Hepatocyte (in vitro differentiated cells): ENCODE data around the gene NR3C2. TPM values are rescaled to one million over a fixed set of nuclear protein-coding genes. Genes with fewer than 3 reads are reported as not detected.

Source experiments
- DNase-seq: peaks from one replicate; pipeline ENCODE4 v3.0.0-alpha.2; 2016; ENCODE audit warnings: low spot score
- H2AFZ ChIP-seq: fragments of 200-600 bp; sonication (generic); 2 replicates; pipeline ENCODE4 v1.6.0; 2016; ENCODE audit warnings: antibody characterized with exemption, mild to moderate bottlenecking
- H3K27ac ChIP-seq: fragments of 200-600 bp; sonication (generic); 2 replicates; pipeline ENCODE4 v1.5.1; 2016; ENCODE audit warnings: mild to moderate bottlenecking
- H3K27me3 ChIP-seq: fragments of 200-600 bp; sonication (generic); 2 replicates; pipeline ENCODE4 v1.6.1; 2016
- H3K36me3 ChIP-seq: fragments of 200-600 bp; sonication (generic); replicated peaks from 2 replicates; pipeline ENCODE4 v1.5.1; 2016; ENCODE audit warnings: low read depth; ENCODE audit not compliant: insufficient read depth
- H3K4me1 ChIP-seq: fragments of 200-600 bp; sonication (generic); 2 replicates; pipeline ENCODE4 v1.5.1; 2016; ENCODE audit warnings: mild to moderate bottlenecking, moderate library complexity; ENCODE audit not compliant: insufficient read depth
- H3K4me2 ChIP-seq: fragments of 200-600 bp; sonication (generic); 2 replicates; pipeline ENCODE4 v1.6.0; 2016
- H3K4me3 ChIP-seq: fragments of 200-600 bp; sonication (generic); 2 replicates; pipeline ENCODE4 v1.5.1; 2016; ENCODE audit warnings: mild to moderate bottlenecking
- H3K79me2 ChIP-seq: fragments of 200-600 bp; sonication (generic); 2 replicates; pipeline ENCODE4 v1.6.0; 2017; ENCODE audit warnings: mild to moderate bottlenecking
- H3K9me2 ChIP-seq: fragments of 200-600 bp; sonication (generic); replicated peaks from 2 replicates; pipeline ENCODE4 v1.6.0; 2017; ENCODE audit warnings: mild to moderate bottlenecking; ENCODE audit not compliant: insufficient read depth
- H3K9me3 ChIP-seq: fragments of 200-600 bp; sonication (generic); 2 replicates; pipeline ENCODE4 v1.5.1; 2016; ENCODE audit warnings: low read depth, mild to moderate bottlenecking
- H4K20me1 ChIP-seq: fragments of 200-600 bp; sonication (generic); 2 replicates; pipeline ENCODE4 v1.6.0; 2016; ENCODE audit warnings: mild to moderate bottlenecking; ENCODE audit not compliant: insufficient read depth, poor library complexity, severe bottlenecking
- EZH2 ChIP-seq: fragments of 200-600 bp; sonication (generic); IDR thresholded peaks from 2 replicates; pipeline ENCODE4 v1.6.1; 2016; ENCODE audit warnings: antibody characterized with exemption, mild to moderate bottlenecking, borderline replicate concordance
- EZH2phosphoT487 ChIP-seq: fragments of 200-600 bp; sonication (generic); IDR thresholded peaks from one replicate; pipeline ENCODE4 v1.6.1; 2018; ENCODE audit warnings: antibody characterized with exemption, mild to moderate bottlenecking, low read depth, moderate library complexity; ENCODE audit not compliant: unreplicated experiment, severe bottlenecking
- WGBS: methylation state at CpG from one replicate; pipeline ENCODE4 v1.1.6; 2016; ENCODE audit warnings: low lambda C conversion rate; ENCODE audit errors: missing lambda C conversion rate; 5-methylcytosine and 5-hydroxymethylcytosine counted together
- polyA plus RNA-seq: library from polyadenylated mRNA; unstranded; fragments of >200 nt; fragmentation: Nextera tagmentation; extraction: Ambion mirVana; gene quantifications from 2 replicates; pipeline ENCODE4 v1.2.1, GENCODE V29; 2016
- total RNA-seq: library from RNA; depleted of rRNA; stranded (reverse); fragments of >200 nt; gene quantifications from 2 replicates; pipeline ENCODE4 v1.2.3, GENCODE V29; 2014
- TF ChIP-seq, protein P1 (sequence below): fragments of 200-600 bp; sonication (generic); IDR thresholded peaks from 2 replicates; pipeline ENCODE4 v1.5.1; 2016; ENCODE audit warnings: antibody characterized with exemption, mild to moderate bottlenecking; ENCODE audit not compliant: poor library complexity

NR3C2 gene
- total and polyA plus RNA-seq, 2 experiments from 2014 or later, result 2.3 to 7.1 TPM

DNA sequence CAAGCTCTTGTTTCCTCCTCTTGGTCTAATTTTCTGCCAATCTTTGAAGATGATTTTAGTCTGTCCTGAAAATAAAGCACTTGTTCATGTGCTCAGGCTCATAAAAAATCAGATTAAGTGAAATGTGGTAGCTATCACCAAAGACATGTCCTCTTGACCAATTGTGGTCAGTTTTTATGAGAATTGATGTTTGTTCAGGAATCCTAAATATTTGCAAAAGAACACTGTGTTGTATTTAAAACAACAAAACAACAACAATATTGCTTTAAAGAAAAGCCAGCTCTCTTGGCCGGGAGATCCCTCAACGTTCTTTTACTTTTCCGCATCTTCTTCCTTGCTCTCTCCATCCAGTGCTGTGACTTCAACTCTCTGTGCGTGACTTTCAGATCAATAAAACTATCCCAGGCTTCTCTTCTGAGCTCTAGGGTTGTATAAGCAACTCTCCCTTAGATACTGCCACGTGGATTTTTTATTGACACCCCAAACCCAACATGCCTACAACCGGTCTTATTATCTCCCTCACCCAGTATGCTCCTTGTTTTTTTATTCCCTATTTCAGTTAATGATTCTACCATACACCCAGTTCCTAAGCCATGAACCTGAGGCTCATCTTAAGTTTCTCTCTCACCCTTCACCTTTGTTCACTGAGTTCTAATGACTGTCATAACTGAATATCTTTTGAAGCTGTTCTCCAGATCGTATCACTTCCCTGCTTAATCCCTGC, 400.4 kb downstream of the NR3C2 start:
- Histone ChIP-seq H4K20me1 (no peaks in the 10 kb centered on the region), H3K9me2 (no peaks in the 10 kb centered on the region), H3K27me3 (no peaks in the 10 kb centered on the region), H3K4me1 (no peaks in the 10 kb centered on the region), H2AFZ (no peak overlapping the region), H3K4me2 (peak overlapping the region; percentile 5), H3K4me3 (no peak overlapping the region), H3K9me3 (no peaks in the 10 kb centered on the region), H3K36me3 (no peaks in the 10 kb centered on the region), H3K79me2 (peaks cover 5% of the 10 kb centered on the region), H3K27ac (no peak overlapping the region)
- no peak for DNase-seq
- 83% methylated on average over 7 of the region's 7 CpGs for WGBS
- TF ChIP-seq EZH2phosphoT487, result no peak
- TF ChIP-seq, protein P1, sequence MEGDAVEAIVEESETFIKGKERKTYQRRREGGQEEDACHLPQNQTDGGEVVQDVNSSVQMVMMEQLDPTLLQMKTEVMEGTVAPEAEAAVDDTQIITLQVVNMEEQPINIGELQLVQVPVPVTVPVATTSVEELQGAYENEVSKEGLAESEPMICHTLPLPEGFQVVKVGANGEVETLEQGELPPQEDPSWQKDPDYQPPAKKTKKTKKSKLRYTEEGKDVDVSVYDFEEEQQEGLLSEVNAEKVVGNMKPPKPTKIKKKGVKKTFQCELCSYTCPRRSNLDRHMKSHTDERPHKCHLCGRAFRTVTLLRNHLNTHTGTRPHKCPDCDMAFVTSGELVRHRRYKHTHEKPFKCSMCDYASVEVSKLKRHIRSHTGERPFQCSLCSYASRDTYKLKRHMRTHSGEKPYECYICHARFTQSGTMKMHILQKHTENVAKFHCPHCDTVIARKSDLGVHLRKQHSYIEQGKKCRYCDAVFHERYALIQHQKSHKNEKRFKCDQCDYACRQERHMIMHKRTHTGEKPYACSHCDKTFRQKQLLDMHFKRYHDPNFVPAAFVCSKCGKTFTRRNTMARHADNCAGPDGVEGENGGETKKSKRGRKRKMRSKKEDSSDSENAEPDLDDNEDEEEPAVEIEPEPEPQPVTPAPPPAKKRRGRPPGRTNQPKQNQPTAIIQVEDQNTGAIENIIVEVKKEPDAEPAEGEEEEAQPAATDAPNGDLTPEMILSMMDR, result no peak
- TF ChIP-seq EZH2, result no peak

- WGBS, result 21% methylated on average over 1 of the region's 1 CpG
- Histone ChIP-seq H3K27me3 (no peaks in the 10 kb centered on the region), H2AFZ (no peak overlapping the region)
These were observed 407.4 kb downstream of the NR3C2 start for GRCh38 chr4:148034813-148035212.

DNA sequence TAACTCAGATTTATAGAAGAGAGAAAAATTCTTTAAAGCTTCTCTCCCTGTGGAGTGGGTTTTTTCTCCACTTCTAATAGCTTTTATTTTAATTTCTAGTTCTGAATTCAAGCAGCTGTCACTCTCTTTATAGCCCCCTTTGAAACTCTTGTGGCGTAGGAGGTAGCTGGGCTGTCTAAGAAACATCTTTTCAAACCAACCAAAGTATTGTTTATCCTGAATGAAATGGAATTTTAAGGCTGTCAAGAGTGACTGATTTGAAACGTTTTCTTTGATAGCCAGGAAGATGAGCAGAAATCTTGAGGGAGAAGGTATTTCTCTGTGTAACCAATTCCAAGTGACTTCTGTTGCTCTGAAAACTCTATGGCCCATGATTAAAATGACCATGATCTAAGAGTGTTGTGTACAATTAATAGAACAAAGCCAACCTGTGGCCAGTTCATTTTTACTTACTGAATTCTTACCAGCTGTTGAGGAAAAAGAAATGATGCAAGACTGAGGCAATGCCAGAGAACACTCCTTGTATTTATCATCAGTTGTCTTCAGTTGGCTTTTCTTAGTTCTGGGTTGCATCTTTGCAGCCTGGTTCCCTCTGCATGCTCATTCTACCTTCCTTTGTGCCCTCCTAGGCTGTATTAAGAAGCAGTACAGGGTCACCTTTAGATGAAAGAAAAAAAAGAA, 411.9 kb downstream of the NR3C2 start:
- no peaks in the 10 kb centered on the region for H3K9me2 ChIP-seq
- peaks cover 10% of the 10 kb centered on the region for H3K4me1 ChIP-seq
- DNase-seq, result no peak
- WGBS, result 83% methylated on average over 2 of the region's 2 CpGs
- H3K27ac ChIP-seq, result no peak overlapping the region
- no peak overlapping the region for H3K4me3 ChIP-seq
- H3K27me3 ChIP-seq, result no peaks in the 10 kb centered on the region
- no peaks in the 10 kb centered on the region for H4K20me1 ChIP-seq
- no peaks in the 10 kb centered on the region for H3K79me2 ChIP-seq
- no peak overlapping the region for H2AFZ ChIP-seq
- TF ChIP-seq, protein P1, result no peak
- TF ChIP-seq EZH2, result no peak
- TF ChIP-seq EZH2phosphoT487, result no peak
- no peak overlapping the region for H3K4me2 ChIP-seq
- no peaks in the 10 kb centered on the region for H3K36me3 ChIP-seq
- no peaks in the 10 kb centered on the region for H3K9me3 ChIP-seq

More at GRCh38 chr4:148034813-148035212, 407.4 kb downstream of the NR3C2 start:
- no peak for TF ChIP-seq EZH2phosphoT487
- no peak for TF ChIP-seq EZH2
- TF ChIP-seq, protein P1, result no peak
- Histone ChIP-seq H3K9me2 (no peaks in the 10 kb centered on the region), H3K36me3 (no peaks in the 10 kb centered on the region), H3K4me3 (no peak overlapping the region), H3K4me2 (no peak overlapping the region), H3K4me1 (peaks cover 10% of the 10 kb centered on the region), H3K79me2 (peaks cover 4% of the 10 kb centered on the region), H3K9me3 (no peaks in the 10 kb centered on the region), H3K27ac (no peak overlapping the region), H4K20me1 (no peaks in the 10 kb centered on the region)
- no peak for DNase-seq
